Left lobe of liver (tissue), 2 donors: ENCODE results near the gene TNPO2. TPM values are rescaled to one million over a fixed set of nuclear protein-coding genes. Genes with fewer than 3 reads are reported as not detected.

Experiments used
- ATAC-seq: fragments of 200-7000 bp; cut with Tn5 transposase; one replicate; pipeline ENCODE4 v1.9.1; 2020; ENCODE audit warnings: mild to moderate bottlenecking, moderate library complexity
- DNase-seq: peaks from one replicate; pipeline ENCODE4 v3.0.0-alpha.2; 2020; ENCODE audit warnings: low spot score
- total RNA-seq: library from RNA; stranded (reverse); gene quantifications from one replicate; pipeline ENCODE4 v1.2.1, GENCODE V29; 2021
- donor health status: DM: no; HTN: no; CAD: no; lungs with moderate emphysema.
- donor health status: DM: no; HTN: yes; CAD: no.

Gene TNPO2
- total RNA-seq, 1 donor from 2014 or later = 19.5 TPM

- DNase-seq (no peak), ATAC-seq (no peak)
Measured at GRCh38 chr19:12655546-12655945, 68.2 kb downstream of the TNPO2 start.

GRCh38 chr19:12652219-12652618, 71.5 kb downstream of the TNPO2 start:
- DNase-seq (no peak), ATAC-seq (no peak)

- no peak for DNase-seq
Measured at GRCh38 chr19:12649941-12650340, 73.8 kb downstream of the TNPO2 start.

More at GRCh38 chr19:12649941-12650340, 73.8 kb downstream of the TNPO2 start:
- no peak for ATAC-seq

Other genes starting within 250 kb of the TNPO2 start
- 0.65 TPM for gene ZNF709, start 239.1 kb downstream of the TNPO2 start, total RNA-seq
- gene ZNF564, start 172.4 kb downstream of the TNPO2 start, total RNA-seq = 5.3 TPM
- 3.9 TPM for gene ZNF490, start 113.1 kb downstream of the TNPO2 start, total RNA-seq
- gene ZNF791, start 113.0 kb downstream of the TNPO2 start, total RNA-seq = 9.1 TPM
- gene MAN2B1, start 57.2 kb downstream of the TNPO2 start, total RNA-seq = 54.8 TPM
- 3.8 TPM for gene WDR83, start 57.1 kb downstream of the TNPO2 start, total RNA-seq
- 41.6 TPM for gene DHPS, start 42.1 kb downstream of the TNPO2 start, total RNA-seq
- gene GNG14, start 35.9 kb downstream of the TNPO2 start, total RNA-seq = not detected
- gene FBXW9, start 27.3 kb downstream of the TNPO2 start, total RNA-seq = 3.3 TPM
- 91.0 TPM for gene TRIR, start 10.8 kb upstream of the TNPO2 start, total RNA-seq
- 23.0 TPM for gene GET3, start 13.6 kb upstream of the TNPO2 start, total RNA-seq
- gene BEST2, start 27.9 kb upstream of the TNPO2 start, total RNA-seq = not detected
- 23.2 TPM for gene HOOK2, start 51.6 kb upstream of the TNPO2 start, total RNA-seq
- 16.3 TPM for gene JUNB, start 67.6 kb upstream of the TNPO2 start, total RNA-seq
- gene PRDX2, start 77.9 kb upstream of the TNPO2 start, total RNA-seq = 224 TPM
- 1.5 TPM for gene THSD8, start 78.1 kb upstream of the TNPO2 start, total RNA-seq
- 3.0 TPM for gene RNASEH2A, start 82.7 kb upstream of the TNPO2 start, total RNA-seq
- not detected for gene RTBDN, start 110.6 kb upstream of the TNPO2 start, total RNA-seq
- 0.86 TPM for gene MAST1, start 114.6 kb upstream of the TNPO2 start, total RNA-seq
- 22.3 TPM for gene DNASE2, start 157.5 kb upstream of the TNPO2 start, total RNA-seq
- 0.35 TPM for gene KLF1, start 163.3 kb upstream of the TNPO2 start, total RNA-seq
- gene GCDH, start 167.2 kb upstream of the TNPO2 start, total RNA-seq = 109 TPM
- gene SYCE2, start 195.4 kb upstream of the TNPO2 start, total RNA-seq = not detected
- gene FARSA, start 209.8 kb upstream of the TNPO2 start, total RNA-seq = 34.2 TPM
- 1,041 TPM for gene CALR, start 214.7 kb upstream of the TNPO2 start, total RNA-seq
- gene RAD23A, start 221.9 kb upstream of the TNPO2 start, total RNA-seq = 42.6 TPM
- gene GADD45GIP1, start 233.3 kb upstream of the TNPO2 start, total RNA-seq = 12.0 TPM
- gene DAND5, start 245.6 kb upstream of the TNPO2 start, total RNA-seq = not detected